GM12878 (cell line): ENCODE measurements around the gene MAGEA10. TPM values are rescaled to one million over a fixed set of nuclear protein-coding genes. Genes with fewer than 3 reads are reported as not detected.

Source experiments
- CBX5 ChIP-seq: sonication (generic); IDR thresholded peaks from 2 replicates; pipeline ENCODE4 v1.6.1; 2016; ENCODE audit warnings: low read depth, moderate library complexity, mild to moderate bottlenecking, inconsistent platforms
- CEBPZ ChIP-seq: fragments of 150-350 bp; IDR thresholded peaks from 2 replicates; pipeline ENCODE4 v1.6.1; 2016; ENCODE audit warnings: low read depth, low read length
- CUX1 ChIP-seq: IDR thresholded peaks from 2 replicates; pipeline ENCODE4 v1.6.1; 2012; ENCODE audit warnings: improper control_type of control experiment, low read depth, low read length; ENCODE audit not compliant: insufficient replicate concordance
- JUNB ChIP-seq: IDR thresholded peaks from 2 replicates; pipeline ENCODE4 v1.6.1; 2016; ENCODE audit warnings: antibody characterized with exemption, mild to moderate bottlenecking
- MEF2A ChIP-seq: IDR thresholded peaks from 2 replicates; pipeline ENCODE4 v1.6.1; 2011; ENCODE audit warnings: low read depth, mild to moderate bottlenecking, low read length, moderate library complexity; ENCODE audit not compliant: insufficient read depth
- MEF2B ChIP-seq: fragments of 450-650 bp; IDR thresholded peaks from 2 replicates; pipeline ENCODE4 v1.6.1; 2018; ENCODE audit warnings: mild to moderate bottlenecking, moderate library complexity; ENCODE audit not compliant: partially characterized antibody, poor library complexity, severe bottlenecking
- MTA3 ChIP-seq: IDR thresholded peaks from 2 replicates; pipeline ENCODE4 v1.6.1; 2012; ENCODE audit warnings: low read length, inconsistent platforms, borderline replicate concordance
- POLR2AphosphoS5 ChIP-seq: IDR thresholded peaks from 2 replicates; pipeline ENCODE4 v1.6.1; 2011; ENCODE audit warnings: mild to moderate bottlenecking, low read length, inconsistent platforms
- RB1 ChIP-seq: fragments of 450-650 bp; formaldehyde crosslinking; IDR thresholded peaks from 2 replicates; pipeline ENCODE4 v1.6.1; 2017; ENCODE audit warnings: mild to moderate bottlenecking, borderline replicate concordance
- RELB ChIP-seq: fragments of 450-650 bp; IDR thresholded peaks from 2 replicates; pipeline ENCODE4 v1.6.1; 2017; ENCODE audit warnings: low read depth, mild to moderate bottlenecking, moderate library complexity
- polyA plus RNA-seq, 11 experiments: library from polyadenylated mRNA; depleted of rRNA in 4 of 11; unstranded in 6 of 11; stranded (reverse) in 5 of 11; fragments of >200 nt; fragmentation: Nextera tagmentation in 4 of 11; fragmentation: Illumina TruSeq in 1 of 11; extraction: Ambion mirVana in 4 of 11; extraction: Trizol in 1 of 11; gene quantifications; 1 replicate in 1 of 11; 2 replicates in 10 of 11; pipeline versions ENCODE4 v1.2.1 to v1.2.3, GENCODE V29; 2011 to 2016; ENCODE audit warnings: inconsistent platforms in 2 of 11, missing spikeins in 2 of 11, low read depth in 1 of 11
- total RNA-seq, 4 experiments: library from RNA; depleted of rRNA in 3 of 4; stranded (reverse); fragments of >200 nt in 3 of 4; fragmentation: Illumina TruSeq in 1 of 4; extraction: Trizol in 1 of 4; gene quantifications; 2 replicates each; pipeline versions ENCODE4 v1.2.1 to v1.2.3, GENCODE V29; 2013 to 2021

Gene MAGEA10
- total and polyA plus RNA-seq, 10 of the 15 experiments (the other 5 are each of a cell fraction or from before 2014, with no cell fraction given) = not detected

- TF ChIP-seq RB1 (no peak), CEBPZ (no peak), JUNB (no peak), RELB (no peak), MTA3 (no peak), CUX1 (no peak), MEF2A (no peak), MEF2B (no peak), CBX5 (no peak), POLR2AphosphoS5 (no peak)
Observed at GRCh38 chrX:152138388-152138784, at the start of gene MAGEA10 (continued).
